Measurements from ENCODE around the gene TRIL.
A peak's percentile ranks its signal among the peaks of the same experiment; 100 is the strongest.

Gene TRIL, protein sequence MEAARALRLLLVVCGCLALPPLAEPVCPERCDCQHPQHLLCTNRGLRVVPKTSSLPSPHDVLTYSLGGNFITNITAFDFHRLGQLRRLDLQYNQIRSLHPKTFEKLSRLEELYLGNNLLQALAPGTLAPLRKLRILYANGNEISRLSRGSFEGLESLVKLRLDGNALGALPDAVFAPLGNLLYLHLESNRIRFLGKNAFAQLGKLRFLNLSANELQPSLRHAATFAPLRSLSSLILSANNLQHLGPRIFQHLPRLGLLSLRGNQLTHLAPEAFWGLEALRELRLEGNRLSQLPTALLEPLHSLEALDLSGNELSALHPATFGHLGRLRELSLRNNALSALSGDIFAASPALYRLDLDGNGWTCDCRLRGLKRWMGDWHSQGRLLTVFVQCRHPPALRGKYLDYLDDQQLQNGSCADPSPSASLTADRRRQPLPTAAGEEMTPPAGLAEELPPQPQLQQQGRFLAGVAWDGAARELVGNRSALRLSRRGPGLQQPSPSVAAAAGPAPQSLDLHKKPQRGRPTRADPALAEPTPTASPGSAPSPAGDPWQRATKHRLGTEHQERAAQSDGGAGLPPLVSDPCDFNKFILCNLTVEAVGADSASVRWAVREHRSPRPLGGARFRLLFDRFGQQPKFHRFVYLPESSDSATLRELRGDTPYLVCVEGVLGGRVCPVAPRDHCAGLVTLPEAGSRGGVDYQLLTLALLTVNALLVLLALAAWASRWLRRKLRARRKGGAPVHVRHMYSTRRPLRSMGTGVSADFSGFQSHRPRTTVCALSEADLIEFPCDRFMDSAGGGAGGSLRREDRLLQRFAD

DNA sequence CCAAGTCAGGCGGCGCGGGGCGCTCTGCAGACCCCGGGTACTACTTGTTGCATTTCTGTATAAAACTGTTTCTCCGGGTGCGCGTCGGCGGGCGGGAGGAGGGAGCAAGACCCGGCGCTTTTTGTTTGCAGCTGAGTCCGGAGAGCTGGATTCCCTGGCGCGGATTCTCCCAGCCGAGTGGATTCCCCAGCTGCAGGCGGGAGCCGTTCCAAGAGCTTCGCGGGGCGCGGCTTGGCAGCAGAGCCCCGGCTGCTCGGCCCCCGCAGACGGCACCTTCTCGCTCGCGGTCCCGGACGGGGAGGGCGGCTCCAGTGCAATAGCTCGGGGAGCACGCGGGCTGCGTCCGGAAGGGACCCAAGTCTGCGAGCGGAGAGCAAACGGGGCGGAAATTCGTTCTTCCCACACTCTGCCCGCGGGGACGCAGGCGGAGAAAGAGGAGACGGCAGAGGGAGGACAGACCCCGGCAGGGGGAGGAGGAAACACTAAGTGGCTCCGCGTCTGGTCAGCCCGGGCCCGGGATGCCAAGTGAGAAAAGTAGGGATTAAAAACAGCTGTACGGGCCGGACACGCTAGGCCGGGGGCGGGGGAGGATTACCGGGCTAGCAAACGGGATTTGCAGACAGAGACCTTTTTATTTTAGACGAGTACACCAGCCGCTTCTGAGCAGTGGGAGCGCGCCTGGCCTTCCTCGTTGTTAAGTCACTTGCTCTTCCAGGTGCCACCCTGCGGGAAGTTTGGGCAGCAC lies at the start of gene TRIL:
Gene TRIL, minus strand, starts transcription at position 96 of the 745 bp plus-strand sequence. CDS start 284 bp downstream, outside the sequence.
- TF ChIP-seq, protein P1, sequence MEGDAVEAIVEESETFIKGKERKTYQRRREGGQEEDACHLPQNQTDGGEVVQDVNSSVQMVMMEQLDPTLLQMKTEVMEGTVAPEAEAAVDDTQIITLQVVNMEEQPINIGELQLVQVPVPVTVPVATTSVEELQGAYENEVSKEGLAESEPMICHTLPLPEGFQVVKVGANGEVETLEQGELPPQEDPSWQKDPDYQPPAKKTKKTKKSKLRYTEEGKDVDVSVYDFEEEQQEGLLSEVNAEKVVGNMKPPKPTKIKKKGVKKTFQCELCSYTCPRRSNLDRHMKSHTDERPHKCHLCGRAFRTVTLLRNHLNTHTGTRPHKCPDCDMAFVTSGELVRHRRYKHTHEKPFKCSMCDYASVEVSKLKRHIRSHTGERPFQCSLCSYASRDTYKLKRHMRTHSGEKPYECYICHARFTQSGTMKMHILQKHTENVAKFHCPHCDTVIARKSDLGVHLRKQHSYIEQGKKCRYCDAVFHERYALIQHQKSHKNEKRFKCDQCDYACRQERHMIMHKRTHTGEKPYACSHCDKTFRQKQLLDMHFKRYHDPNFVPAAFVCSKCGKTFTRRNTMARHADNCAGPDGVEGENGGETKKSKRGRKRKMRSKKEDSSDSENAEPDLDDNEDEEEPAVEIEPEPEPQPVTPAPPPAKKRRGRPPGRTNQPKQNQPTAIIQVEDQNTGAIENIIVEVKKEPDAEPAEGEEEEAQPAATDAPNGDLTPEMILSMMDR (IDR thresholded peaks at IDR 0.05; ENCODE audit: insufficient read depth, low read length, missing control alignments), result no peak
- ChIA-PET CTCF (interaction anchor here (0.6 to 26.0 kb wide), 12 partner anchors 13 to 451 kb away, joined by 3 to 767 read pairs (median 12); no protein-coding TSS in a partner anchor), POLR2A (no interaction called here)
- DNase-seq (ENCODE audit: low read depth, low spot score), result no peak
- H3K4me3 ChIP-seq (ENCODE audit: low read depth, low read length), result peak within 1 kb of the TSS; percentile 56

DNA sequence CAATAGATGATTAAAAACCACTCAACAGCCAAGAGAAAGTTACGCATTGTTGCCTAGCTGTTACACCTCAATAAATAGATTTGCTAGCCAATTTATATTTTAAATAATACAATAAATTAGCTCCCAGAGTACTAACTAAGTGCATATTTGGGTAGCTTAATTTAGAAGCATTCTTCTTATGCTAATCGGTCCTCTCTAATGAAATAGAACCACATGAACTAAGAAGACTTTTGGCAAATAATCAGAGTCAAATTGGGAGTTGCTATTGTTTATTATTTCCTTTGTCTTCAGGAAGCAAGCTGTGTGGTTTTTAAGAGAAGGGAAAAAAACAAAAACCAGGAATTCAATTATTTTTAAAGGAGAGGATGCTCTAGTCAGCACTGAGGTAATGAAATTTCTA lies 49.0 kb upstream of the TRIL start:
- TF ChIP-seq, protein P1 (IDR thresholded peaks at IDR 0.05; ENCODE audit: insufficient read depth, low read length, missing control alignments), result no peak
- CTCF ChIA-PET, result no interaction called here
- POLR2A ChIA-PET, result no interaction called here
- H3K4me3 ChIP-seq (ENCODE audit: low read depth, low read length), result no peak overlapping the region
- no peak for DNase-seq (ENCODE audit: low read depth, low spot score)

- TF ChIP-seq, protein P1 (IDR thresholded peaks at IDR 0.05; ENCODE audit: insufficient read depth, low read length, missing control alignments), result no peak
- ChIA-PET POLR2A (no interaction called here), CTCF (no interaction called here)
- H3K4me3 ChIP-seq (ENCODE audit: low read depth, low read length), result no peak overlapping the region
- DNase-seq (ENCODE audit: low read depth, low spot score), result no peak
Observed at GRCh38 chr7:29005829-29006228, 47.7 kb upstream of the TRIL start.

DNA sequence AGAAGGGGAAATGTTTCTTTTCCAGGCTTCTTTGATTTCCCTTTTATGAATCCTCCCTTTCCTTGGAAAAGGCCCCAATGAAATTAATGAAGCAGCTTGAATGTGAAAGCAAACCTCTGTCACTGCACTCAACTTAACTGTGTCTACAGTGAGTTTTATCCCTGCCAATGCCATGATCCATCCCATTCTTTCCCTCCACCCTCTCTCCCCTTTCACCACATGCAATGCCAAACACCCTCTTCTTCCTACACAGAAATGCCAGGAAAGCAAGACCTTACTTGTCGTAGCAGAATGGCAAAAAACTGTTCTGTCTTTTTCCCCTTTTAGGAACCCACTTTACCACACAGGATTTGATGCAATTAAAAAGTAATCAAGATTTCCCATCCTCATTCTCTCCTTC lies 47.3 kb upstream of the TRIL start:
- ChIA-PET CTCF (no interaction called here), POLR2A (no interaction called here)
- H3K4me3 ChIP-seq (ENCODE audit: low read depth, low read length), result no peak overlapping the region
- no peak for DNase-seq (ENCODE audit: low read depth, low spot score)
- TF ChIP-seq, protein P1 (IDR thresholded peaks at IDR 0.05; ENCODE audit: insufficient read depth, low read length, missing control alignments), result no peak

GRCh38 chr7:29003703-29004102 lies 45.6 kb upstream of the TRIL start:
- TF ChIP-seq, protein P1 (IDR thresholded peaks at IDR 0.05; ENCODE audit: insufficient read depth, low read length, missing control alignments), result no peak
- no peak for DNase-seq (ENCODE audit: low read depth, low spot score)
- CTCF ChIA-PET, result interaction anchor here (0.9 to 1.4 kb wide), 3 partner anchors 47 to 98 kb away, joined by 3 to 6 read pairs (median 3); no protein-coding TSS in a partner anchor
- POLR2A ChIA-PET, result no interaction called here
- no peak overlapping the region for H3K4me3 ChIP-seq (ENCODE audit: low read depth, low read length)

Data from AG04449 (cell line).